Smooth muscle cell (in vitro differentiated cells): Measurements from ENCODE around the gene PCCA. TPM values are rescaled to one million over a fixed set of nuclear protein-coding genes. Genes with fewer than 3 reads are reported as not detected.

Source experiments
- DNase-seq: peaks from one replicate; lab custom pipeline; 2025; ENCODE audit not compliant: unreplicated experiment; lab: John Stamatoyannopoulos, UW
- H2AFZ ChIP-seq: fragments of 200-600 bp; sonication (generic); 2 replicates; pipeline ENCODE4 v1.6.0; 2016; ENCODE audit warnings: antibody characterized with exemption, low read depth, mild to moderate bottlenecking
- H3F3A ChIP-seq: fragments of 200-600 bp; sonication (generic); 2 replicates; pipeline ENCODE4 v1.6.0; 2017; ENCODE audit warnings: antibody characterized with exemption, low read depth
- H3K27ac ChIP-seq: fragments of 200-600 bp; sonication (generic); 2 replicates; pipeline ENCODE4 v1.5.1; 2016; ENCODE audit warnings: low read depth, mild to moderate bottlenecking
- H3K27me3 ChIP-seq: fragments of 200-600 bp; sonication (generic); 2 replicates; pipeline ENCODE4 v1.6.1; 2016; ENCODE audit warnings: low read depth, mild to moderate bottlenecking
- H3K36me3 ChIP-seq: fragments of 200-600 bp; sonication (generic); 2 replicates; pipeline ENCODE4 v1.5.1; 2016; ENCODE audit warnings: low read depth
- H3K4me1 ChIP-seq: fragments of 200-600 bp; sonication (generic); 2 replicates; pipeline ENCODE4 v1.5.1; 2016; ENCODE audit warnings: low read depth
- H3K4me2 ChIP-seq: fragments of 200-600 bp; sonication (generic); 2 replicates; pipeline ENCODE4 v1.6.0; 2016; ENCODE audit warnings: mild to moderate bottlenecking
- H3K4me3 ChIP-seq: fragments of 200-600 bp; sonication (generic); 2 replicates; pipeline ENCODE4 v1.5.1; 2016; ENCODE audit warnings: mild to moderate bottlenecking
- H3K79me2 ChIP-seq: fragments of 200-600 bp; sonication (generic); 2 replicates; pipeline ENCODE4 v1.6.0; 2016; ENCODE audit warnings: low read depth, mild to moderate bottlenecking
- H3K9ac ChIP-seq: fragments of 200-600 bp; sonication (generic); 2 replicates; pipeline ENCODE4 v1.6.0; 2016; ENCODE audit warnings: low read depth
- H3K9me3 ChIP-seq: fragments of 200-600 bp; sonication (generic); replicated peaks from 2 replicates; pipeline ENCODE4 v1.5.1; 2016; ENCODE audit warnings: low read depth
- H4K20me1 ChIP-seq: fragments of 200-600 bp; sonication (generic); 2 replicates; pipeline ENCODE4 v1.6.0; 2016; ENCODE audit warnings: low read depth
- CTCF ChIP-seq: fragments of 200-600 bp; sonication (generic); IDR thresholded peaks from 2 replicates; pipeline ENCODE4 v1.5.1; 2017; ENCODE audit warnings: borderline replicate concordance, mild to moderate bottlenecking, antibody characterized with exemption; ENCODE audit not compliant: insufficient read depth, poor library complexity, severe bottlenecking
- WGBS: methylation state at CpG from one replicate; pipeline ENCODE4 v1.1.7; 2016; ENCODE audit warnings: low lambda C conversion rate; 5-methylcytosine and 5-hydroxymethylcytosine counted together
- polyA plus RNA-seq: library from polyadenylated mRNA; unstranded; fragments of >200 nt; fragmentation: Nextera tagmentation; extraction: Ambion mirVana; gene quantifications from 2 replicates; pipeline ENCODE4 v1.2.1, GENCODE V29; 2016
- total RNA-seq: library from RNA; depleted of rRNA; stranded (reverse); fragments of >200 nt; gene quantifications from 2 replicates; pipeline ENCODE4 v1.2.3, GENCODE V29; 2014

Gene PCCA
- total and polyA plus RNA-seq, 2 experiments from 2014 or later, result 19.6 to 24.7 TPM

DNA sequence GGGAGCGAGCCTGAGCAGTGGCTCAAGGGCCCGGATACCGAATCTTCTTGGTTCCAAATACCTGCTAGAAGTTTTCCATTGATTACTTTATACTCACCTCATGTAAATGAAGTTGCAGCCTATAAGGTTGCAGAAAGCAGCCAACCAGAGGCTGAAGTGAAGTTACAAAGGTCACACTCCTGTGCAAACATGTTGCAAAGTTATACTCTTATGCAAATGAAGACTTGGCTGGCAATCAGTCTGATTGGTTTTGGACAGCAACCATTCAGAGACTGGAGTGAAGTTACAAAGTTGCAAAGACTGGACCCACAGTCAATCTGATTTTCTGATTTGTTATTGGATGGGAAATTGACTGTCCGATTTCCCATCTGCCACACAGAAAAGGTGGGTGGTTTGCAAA lies 347.2 kb downstream of the PCCA start:
- H3K9ac ChIP-seq, result no peak overlapping the region
- H3K36me3 ChIP-seq, result no peaks in the 10 kb centered on the region
- H3K4me1 ChIP-seq, result peaks cover 28% of the 10 kb centered on the region
- no peak overlapping the region for H3K4me3 ChIP-seq
- H3F3A ChIP-seq, result no peaks in the 10 kb centered on the region
- H3K27me3 ChIP-seq, result no peaks in the 10 kb centered on the region
- no peak overlapping the region for H3K4me2 ChIP-seq
- no peak overlapping the region for H3K27ac ChIP-seq
- H2AFZ ChIP-seq, result no peak overlapping the region
- H3K9me3 ChIP-seq, result no peaks in the 10 kb centered on the region
- no peaks in the 10 kb centered on the region for H3K79me2 ChIP-seq
- DNase-seq, result no peak
- WGBS, result 97% methylated on average over 4 of the region's 4 CpGs
- no peaks in the 10 kb centered on the region for H4K20me1 ChIP-seq
- TF ChIP-seq CTCF, result no peak

DNA sequence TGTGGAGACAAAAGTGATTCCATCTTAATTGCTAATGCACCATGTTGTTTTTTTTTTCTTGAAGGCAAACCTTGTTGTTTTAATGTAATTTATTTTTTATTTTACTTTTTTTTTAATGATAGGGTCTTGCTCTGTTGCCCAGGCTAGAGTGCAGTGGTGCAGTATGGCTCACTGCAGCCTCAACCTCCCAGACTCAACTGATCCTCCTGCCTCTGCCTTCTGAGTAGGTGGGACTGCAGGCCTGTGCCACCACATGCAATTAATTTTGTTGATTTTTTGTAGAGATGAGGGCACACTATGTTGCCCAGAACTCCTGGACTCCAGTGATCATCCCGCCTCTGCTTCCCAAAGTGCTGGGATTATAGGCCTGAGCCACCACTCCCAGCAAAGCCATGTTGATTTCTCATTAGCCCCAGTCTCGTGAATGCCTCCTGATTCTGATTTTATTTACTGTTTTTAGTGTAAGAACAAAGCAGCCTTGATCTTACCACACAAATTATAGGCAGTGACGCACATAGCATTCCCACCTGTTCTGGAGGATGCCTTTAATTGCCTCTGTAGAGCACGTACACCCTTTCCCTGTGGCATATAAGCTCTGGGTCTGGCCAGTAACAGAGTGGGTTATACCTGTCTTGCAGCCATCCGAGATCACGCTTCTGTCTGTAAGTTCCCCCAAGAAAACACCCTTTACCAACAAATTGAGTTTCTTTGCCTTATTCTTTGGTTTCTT lies 349.3 kb downstream of the PCCA start:
- no peak overlapping the region for H2AFZ ChIP-seq
- no peak for TF ChIP-seq CTCF
- 87% methylated on average over 6 of the region's 6 CpGs for WGBS

GRCh38 chr13:100439247-100439970 lies 350.5 kb downstream of the PCCA start:
- Histone ChIP-seq H3K9me3 (no peaks in the 10 kb centered on the region), H3K4me3 (no peak overlapping the region), H3K27me3 (no peaks in the 10 kb centered on the region), H2AFZ (no peak overlapping the region), H3K27ac (peak overlapping the region; percentile 25), H3K9ac (peak overlapping the region; percentile 2), H4K20me1 (no peaks in the 10 kb centered on the region), H3F3A (no peaks in the 10 kb centered on the region), H3K4me2 (no peak overlapping the region), H3K36me3 (no peaks in the 10 kb centered on the region), H3K79me2 (no peaks in the 10 kb centered on the region), H3K4me1 (peaks cover 33% of the 10 kb centered on the region)
- no peak for DNase-seq
- TF ChIP-seq CTCF, result no peak
- WGBS, result 63% methylated on average over 9 of the region's 9 CpGs

More for the DNA sequence above, 349.3 kb downstream of the PCCA start:
- Histone ChIP-seq H3K4me1 (peaks cover 33% of the 10 kb centered on the region), H3K27me3 (no peaks in the 10 kb centered on the region), H3K36me3 (no peaks in the 10 kb centered on the region), H4K20me1 (no peaks in the 10 kb centered on the region), H3K4me3 (no peak overlapping the region), H3K79me2 (no peaks in the 10 kb centered on the region), H3K4me2 (no peak overlapping the region), H3K9me3 (no peaks in the 10 kb centered on the region), H3F3A (no peaks in the 10 kb centered on the region), H3K9ac (peak overlapping the region; percentile 2), H3K27ac (peak overlapping the region; percentile 25)
- no peak for DNase-seq
